ENCODE measurements around the gene VCP.

VCP gene

GRCh38 chr9:35072461-35073278 is at the start of gene VCP:
VCP (minus strand) TSS chr9:35072625; CDS start chr9:35072353, 272 bp downstream.
- peak; percentile 90 to 93 for DNase-seq (ENCODE audit: low read depth in 1 of 2, low spot score in 1 of 2)

DNA sequence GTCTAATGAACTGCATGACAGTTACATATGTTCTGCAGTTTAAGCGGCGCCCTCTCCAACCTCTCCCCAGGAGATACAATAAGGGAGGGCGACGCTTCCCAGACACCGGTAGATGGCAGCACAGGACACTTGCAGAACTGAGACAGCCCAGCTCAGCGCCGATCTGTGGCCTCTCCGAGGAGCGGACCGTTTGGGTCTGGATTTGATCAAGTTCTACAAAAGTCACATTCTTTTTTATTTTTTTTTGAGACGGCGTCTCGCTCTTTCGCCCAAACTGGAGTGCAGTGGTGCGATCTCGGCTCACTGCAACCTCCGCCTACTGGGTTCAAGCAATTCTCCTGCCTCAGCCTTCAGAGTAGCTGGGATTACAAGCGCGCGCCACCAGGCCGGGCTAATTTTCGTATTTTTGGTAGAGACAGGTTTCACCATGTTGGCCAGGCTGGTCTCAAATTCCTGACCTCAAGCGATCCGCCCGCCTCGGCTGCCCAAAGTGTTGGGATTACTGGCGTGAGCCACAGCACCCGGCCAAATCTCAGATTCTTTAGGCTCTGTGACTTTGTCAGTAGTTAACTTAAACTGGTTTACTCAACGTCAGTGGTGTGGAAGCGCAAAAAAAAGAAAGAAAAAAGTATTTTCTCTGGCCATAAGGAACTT is 44.6 kb upstream of the VCP start:
- DNase-seq (ENCODE audit: low read depth in 1 of 2, low spot score in 1 of 2), result peak; percentile 54 to 68

DNA sequence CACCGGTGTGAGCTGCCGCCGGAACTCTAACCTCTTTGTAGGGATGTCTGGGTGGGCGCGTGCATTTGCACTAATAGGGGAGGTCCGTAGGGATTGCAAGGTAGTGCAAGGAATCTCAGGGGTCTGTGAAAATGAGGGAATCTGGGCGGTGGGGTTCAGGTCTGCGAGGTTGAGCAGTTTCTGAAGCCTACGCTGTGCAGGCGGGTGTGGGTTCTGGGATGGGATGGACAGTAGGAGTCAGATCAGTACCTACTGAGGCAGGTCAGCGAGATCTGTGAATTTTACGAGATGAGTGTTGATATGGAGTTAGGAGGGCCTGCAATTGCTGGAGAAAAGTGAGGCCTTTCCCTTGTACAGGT is 44.1 kb upstream of the VCP start:
- DNase-seq (ENCODE audit: low read depth in 1 of 2, low spot score in 1 of 2), result no peak

DNA sequence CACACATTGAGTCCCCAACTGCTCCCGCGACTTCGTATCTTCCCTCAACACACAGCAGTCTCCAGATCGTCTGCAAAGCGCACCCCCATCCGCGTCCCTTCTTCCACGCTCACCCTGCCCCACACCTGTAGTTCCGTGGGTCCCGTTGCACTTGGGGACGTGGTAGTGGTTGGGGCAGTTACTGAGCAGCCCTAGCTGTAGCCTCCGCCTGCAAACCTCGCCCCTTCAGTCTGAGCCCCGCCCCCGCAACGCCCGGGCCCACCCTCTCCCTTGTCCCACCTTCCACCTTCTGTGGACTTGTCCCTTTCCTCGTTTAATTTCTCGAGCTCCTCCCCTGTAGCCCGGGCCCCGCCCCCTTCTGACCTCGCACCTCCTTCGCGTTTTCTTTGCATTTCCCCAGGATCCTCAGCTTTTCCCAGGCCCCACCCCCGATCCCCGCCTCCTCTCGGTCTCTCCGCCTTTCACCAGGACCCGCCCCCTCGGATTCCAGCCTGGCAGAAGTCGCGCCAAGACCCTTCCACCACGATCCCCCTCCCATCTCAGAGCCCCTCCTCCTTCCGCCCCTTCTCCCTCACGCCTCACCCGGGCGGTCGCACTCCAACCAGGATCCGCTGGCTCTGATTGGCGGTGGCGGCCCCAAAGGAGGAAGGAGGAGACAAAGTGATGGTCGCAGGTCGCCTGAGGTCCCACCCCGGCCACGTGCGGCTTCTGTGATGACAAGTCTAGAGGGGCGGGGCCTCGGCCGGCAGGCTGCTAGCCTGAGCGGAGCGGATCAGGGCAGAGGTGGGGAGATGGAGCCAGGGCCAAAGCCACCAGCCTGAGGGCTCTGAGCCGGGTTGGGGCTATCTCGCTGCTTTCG is 43.5 kb upstream of the VCP start, which contains the start of gene ATOSB:
Gene ATOSB (minus strand): TSS at position 183 of the 859 bp plus-strand sequence. CDS start 7,588 bp downstream, outside the sequence.
- peak; percentile 73 to 86 for DNase-seq (ENCODE audit: low read depth in 1 of 2, low spot score in 1 of 2)

- no peak for DNase-seq (ENCODE audit: low read depth in 1 of 2, low spot score in 1 of 2)
Observed at GRCh38 chr9:35114840-35115628, 42.6 kb upstream of the VCP start.

DNA sequence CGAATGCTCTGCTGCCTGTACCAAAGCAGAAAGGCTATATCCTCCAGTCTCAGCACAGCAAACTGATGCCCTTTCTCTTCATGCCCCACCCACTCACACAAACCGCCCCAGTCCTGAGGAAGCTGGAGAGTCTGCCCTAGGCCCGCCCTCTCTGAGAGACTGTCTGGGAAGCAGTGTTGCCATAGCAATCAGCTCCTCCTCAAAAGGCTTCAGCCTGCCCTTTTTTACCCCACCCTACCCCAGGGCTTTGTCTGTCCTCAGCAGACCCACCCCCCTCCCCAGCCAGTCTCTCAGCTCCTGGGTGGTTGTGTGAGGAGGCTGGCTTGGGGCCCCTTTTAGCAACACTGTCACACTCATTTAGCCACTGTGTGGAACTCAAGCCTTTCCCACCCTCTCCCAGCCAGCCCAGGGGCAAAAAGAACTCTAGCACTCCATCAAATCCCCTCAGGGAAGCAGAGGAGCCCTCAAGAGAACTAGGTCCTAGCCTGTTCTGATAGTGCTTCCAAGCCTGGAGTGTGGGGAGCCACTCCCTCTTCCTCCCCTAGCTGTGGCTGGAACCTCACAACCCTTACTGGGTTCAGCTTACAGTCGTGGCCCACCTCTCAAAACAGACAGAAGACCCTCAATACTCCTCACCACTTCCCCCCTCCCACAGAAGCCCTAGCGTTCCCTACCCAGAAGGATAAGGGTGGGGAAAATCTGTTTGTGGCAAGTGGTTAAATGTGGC is 41.9 kb upstream of the VCP start:
- DNase-seq (ENCODE audit: low read depth in 1 of 2, low spot score in 1 of 2), result peak in 1 of 2 donors; percentile 36

DNA sequence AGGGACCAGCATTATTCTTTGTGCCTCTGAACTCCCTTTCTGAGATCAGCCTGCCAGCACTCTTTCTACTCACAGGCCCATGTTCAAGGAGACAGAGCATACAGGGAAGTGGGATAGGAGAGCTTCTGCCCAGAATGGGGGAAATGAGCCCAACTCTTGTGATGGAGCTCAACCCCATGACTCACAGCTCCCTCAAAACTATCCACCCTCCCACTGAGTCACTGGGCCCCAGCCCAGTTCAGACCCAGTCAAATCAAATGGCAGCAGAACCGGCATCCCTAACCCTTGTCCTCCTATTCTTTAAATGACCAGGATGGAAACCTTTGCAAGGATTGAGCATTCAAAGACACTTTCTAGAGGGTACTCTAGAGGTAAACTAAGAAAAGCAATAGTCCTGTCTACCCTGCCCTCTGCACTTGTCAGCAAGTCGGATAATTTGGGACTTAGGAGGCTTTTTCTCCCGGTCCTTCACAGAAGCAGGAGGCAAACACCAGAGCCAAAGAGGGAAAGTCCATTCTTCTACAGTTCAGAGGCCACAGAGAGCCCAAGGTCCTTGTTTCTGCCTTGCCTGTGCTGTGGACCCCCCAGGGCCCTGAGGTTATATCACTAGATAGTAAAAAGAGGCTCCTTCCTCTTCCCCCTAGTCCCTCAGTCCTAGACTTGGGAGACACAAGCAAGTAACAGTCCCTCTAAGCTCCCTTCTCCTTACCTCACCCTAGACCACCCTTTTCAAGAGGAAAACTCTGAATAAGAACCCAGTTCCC is 40.0 kb upstream of the VCP start:
- no peak for DNase-seq (ENCODE audit: low read depth in 1 of 2, low spot score in 1 of 2)

GRCh38 chr9:35111001-35111933 is 38.8 kb upstream of the VCP start:
- DNase-seq (ENCODE audit: low read depth in 1 of 2, low spot score in 1 of 2), result peak; percentile 92 to 93

- no peak for DNase-seq (ENCODE audit: low read depth in 1 of 2, low spot score in 1 of 2)
Observed at GRCh38 chr9:35110327-35110761, 37.9 kb upstream of the VCP start.

- no peak for DNase-seq (ENCODE audit: low read depth in 1 of 2, low spot score in 1 of 2)
Observed at GRCh38 chr9:35108946-35109575, 36.6 kb upstream of the VCP start.

- DNase-seq (ENCODE audit: low read depth in 1 of 2, low spot score in 1 of 2), result no peak
Observed at GRCh38 chr9:35108461-35108860, 36.0 kb upstream of the VCP start.

- no peak for DNase-seq (ENCODE audit: low read depth in 1 of 2, low spot score in 1 of 2)
Observed at GRCh38 chr9:35107297-35108290, 35.2 kb upstream of the VCP start.

DNA sequence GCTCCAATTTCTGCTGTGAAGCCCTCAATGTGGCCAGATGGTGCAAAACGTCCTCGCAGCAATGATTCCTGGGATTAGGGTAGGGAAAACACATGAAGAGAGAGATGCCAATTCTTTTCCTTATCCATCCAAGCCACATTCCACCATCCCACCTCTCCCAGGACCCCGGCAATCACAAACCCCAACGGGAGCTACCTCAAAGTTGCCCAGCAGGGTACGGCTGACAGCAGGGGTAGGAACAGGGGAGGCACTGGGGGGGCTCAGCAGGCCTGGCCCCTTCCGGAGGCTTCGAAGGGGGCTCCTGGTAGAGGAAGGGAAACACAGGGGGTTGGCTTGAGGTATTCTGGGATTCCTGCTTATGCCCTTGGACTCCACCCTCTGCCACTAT is 33.9 kb upstream of the VCP start:
- DNase-seq (ENCODE audit: low read depth in 1 of 2, low spot score in 1 of 2), result no peak

GRCh38 chr9:35105571-35106342 is 33.3 kb upstream of the VCP start:
- DNase-seq (ENCODE audit: low read depth in 1 of 2, low spot score in 1 of 2), result no peak

DNA sequence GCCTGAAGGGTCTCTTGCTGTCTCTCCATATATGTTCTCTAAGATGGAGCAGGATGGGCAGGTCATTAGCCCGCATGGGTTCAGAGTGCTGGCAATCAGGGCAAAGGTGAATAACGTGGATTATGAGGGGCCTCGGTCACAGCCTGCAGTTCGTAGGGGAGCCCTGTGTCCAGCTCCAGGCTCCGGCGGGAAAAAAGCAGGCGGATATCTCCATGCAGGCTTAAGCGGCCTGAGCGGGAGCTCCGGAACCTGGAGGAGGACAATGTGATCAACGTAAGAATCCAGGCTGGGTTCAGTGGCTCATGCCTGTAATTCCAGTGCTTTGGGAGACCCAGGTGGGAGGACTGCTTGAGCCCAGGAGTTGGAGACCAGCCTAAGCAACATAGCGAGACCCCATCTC is 32.7 kb upstream of the VCP start:
- no peak for DNase-seq (ENCODE audit: low read depth in 1 of 2, low spot score in 1 of 2)

- DNase-seq (ENCODE audit: low read depth in 1 of 2, low spot score in 1 of 2), result no peak
Observed at GRCh38 chr9:35104586-35104985, 32.2 kb upstream of the VCP start.

All from stimulated activated CD4-positive, alpha-beta T cell treated with anti-CD3 and anti-CD28 coated beads, Interleukin-15, amount 100 ng/mL, for 1 hour (primary cell).